Measurements from ENCODE around the gene ARID3A. TPM values are rescaled to one million over a fixed set of nuclear protein-coding genes. Genes with fewer than 3 reads are reported as not detected.

The ARID3A gene
- total and polyA plus RNA-seq, 2 of the 8 experiments (the other 6 are each of a cell fraction or from before 2014, with no cell fraction given), result 40.5 to 77.4 TPM

GRCh38 chr19:884420-885211, 41.2 kb upstream of the ARID3A start (continued):
- no peak for TF ChIP-seq CHD7 (IDR thresholded peaks at IDR 0.05; ENCODE audit: insufficient replicate concordance, low read length)
